Epithelial cell of proximal tubule (primary cell): ENCODE results near the gene PTPN1. TPM values are rescaled to one million over a fixed set of nuclear protein-coding genes. Genes with fewer than 3 reads are reported as not detected.
A peak's percentile ranks its signal among the peaks of the same experiment; 100 is the strongest.

ENCODE experiments used
- DNase-seq: peaks from one replicate; pipeline ENCODE4 v3.0.0-alpha.2; 2011; ENCODE audit warnings: low read depth
- H3K4me3 ChIP-seq: 2 replicates; pipeline ENCODE4 v1.5.1; 2011; ENCODE audit warnings: low read depth, mild to moderate bottlenecking, low read length
- total RNA-seq: library from RNA; depleted of rRNA; stranded (reverse); fragments of >200 nt; gene quantifications from 2 replicates; pipeline ENCODE4 v1.2.3, GENCODE V29; 2015
- TF ChIP-seq, protein P1 (sequence below): conservative IDR thresholded peaks from 2 replicates; pipeline ENCODE4 v1.5.1; 2012; ENCODE audit warnings: low read depth, mild to moderate bottlenecking, low read length

The PTPN1 gene
- total RNA-seq, 1 donor from 2014 or later: 41.7 TPM

DNA sequence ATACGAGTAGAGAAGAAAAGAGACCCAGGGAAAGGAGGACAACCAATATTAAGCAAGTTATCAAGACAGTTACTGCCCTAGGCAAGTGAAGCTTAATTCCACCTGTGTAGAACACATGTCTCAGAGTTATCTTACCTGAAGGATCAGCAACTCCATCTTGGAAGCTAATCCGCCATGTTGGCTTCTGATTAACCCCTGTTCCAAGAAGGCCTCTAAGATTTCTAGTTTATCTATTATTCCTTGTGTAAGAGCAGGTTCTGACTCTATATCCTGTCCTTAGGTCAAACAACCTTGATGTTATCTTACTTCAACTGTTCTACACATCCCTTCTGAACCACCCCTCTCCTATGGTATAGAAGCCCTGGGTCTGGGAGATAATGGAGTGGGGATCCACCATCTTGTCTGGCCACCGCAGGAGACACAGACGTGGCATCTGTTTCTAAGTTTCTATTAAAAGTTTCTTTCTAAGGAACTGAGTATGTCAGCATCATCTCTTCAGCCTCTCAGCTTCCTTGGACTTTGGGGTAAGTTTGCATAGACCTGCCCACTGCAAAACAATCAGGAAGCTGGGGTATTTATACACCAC is 27.7 kb upstream of the PTPN1 start:
- TF ChIP-seq, protein P1, sequence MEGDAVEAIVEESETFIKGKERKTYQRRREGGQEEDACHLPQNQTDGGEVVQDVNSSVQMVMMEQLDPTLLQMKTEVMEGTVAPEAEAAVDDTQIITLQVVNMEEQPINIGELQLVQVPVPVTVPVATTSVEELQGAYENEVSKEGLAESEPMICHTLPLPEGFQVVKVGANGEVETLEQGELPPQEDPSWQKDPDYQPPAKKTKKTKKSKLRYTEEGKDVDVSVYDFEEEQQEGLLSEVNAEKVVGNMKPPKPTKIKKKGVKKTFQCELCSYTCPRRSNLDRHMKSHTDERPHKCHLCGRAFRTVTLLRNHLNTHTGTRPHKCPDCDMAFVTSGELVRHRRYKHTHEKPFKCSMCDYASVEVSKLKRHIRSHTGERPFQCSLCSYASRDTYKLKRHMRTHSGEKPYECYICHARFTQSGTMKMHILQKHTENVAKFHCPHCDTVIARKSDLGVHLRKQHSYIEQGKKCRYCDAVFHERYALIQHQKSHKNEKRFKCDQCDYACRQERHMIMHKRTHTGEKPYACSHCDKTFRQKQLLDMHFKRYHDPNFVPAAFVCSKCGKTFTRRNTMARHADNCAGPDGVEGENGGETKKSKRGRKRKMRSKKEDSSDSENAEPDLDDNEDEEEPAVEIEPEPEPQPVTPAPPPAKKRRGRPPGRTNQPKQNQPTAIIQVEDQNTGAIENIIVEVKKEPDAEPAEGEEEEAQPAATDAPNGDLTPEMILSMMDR: no peak
- DNase-seq: no peak
- no peak overlapping the region for H3K4me3 ChIP-seq

GRCh38 chr20:50484271-50484976 is 25.8 kb upstream of the PTPN1 start:
- no peak overlapping the region for H3K4me3 ChIP-seq
- no peak for DNase-seq
- TF ChIP-seq, protein P1: peak; percentile 20

- no peak for DNase-seq
- no peak overlapping the region for H3K4me3 ChIP-seq
- TF ChIP-seq, protein P1: no peak
Measured at GRCh38 chr20:50487397-50487796, 22.8 kb upstream of the PTPN1 start.

DNA sequence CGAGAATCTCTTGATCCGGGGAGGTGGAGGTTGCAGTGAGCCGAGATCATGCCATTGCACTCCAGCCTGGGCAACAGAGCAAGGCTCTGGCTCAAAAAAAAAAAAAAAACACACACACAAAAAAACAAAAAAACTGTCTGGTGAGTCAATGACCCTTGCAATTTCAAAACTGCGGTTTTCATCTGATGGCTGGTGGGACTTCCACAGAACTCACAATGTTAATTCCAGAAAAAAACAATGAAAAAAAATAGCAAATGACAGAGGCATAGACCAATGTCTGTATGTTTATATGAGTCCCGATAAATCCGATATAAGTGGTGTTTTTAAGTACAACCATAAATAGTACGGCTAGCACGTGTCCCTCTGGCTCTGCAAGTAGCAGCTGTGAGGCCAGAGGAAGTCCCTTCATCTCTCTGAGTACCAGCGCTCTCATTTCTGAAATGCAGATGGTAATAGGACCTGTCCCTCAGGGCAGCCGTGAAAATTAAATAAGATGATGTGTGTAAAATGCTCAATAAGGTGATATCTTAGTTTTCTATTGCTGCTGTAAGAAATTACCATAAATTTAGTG is 21.9 kb upstream of the PTPN1 start:
- DNase-seq: no peak
- H3K4me3 ChIP-seq: no peak overlapping the region
- TF ChIP-seq, protein P1: no peak

DNA sequence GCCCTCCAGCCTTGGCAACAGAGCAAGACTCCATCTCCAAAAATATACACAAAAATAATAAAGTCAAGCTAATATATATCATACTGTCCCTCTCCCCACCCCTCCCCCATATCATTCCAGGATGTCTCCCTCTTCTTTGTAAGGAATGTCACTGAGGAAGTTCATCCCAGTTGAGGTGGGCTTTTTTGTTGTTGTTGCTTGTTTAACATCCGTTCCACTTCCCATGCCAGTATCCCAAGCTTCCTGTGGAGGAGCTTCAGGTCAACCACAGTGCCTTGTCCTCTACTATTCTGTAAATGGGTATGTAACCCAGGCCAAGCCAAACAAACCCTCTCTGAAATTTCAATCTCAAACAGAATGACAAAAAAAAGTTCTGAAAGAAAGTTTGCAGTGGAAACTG is 19.0 kb upstream of the PTPN1 start:
- H3K4me3 ChIP-seq: no peak overlapping the region
- no peak for DNase-seq
- TF ChIP-seq, protein P1: no peak

DNA sequence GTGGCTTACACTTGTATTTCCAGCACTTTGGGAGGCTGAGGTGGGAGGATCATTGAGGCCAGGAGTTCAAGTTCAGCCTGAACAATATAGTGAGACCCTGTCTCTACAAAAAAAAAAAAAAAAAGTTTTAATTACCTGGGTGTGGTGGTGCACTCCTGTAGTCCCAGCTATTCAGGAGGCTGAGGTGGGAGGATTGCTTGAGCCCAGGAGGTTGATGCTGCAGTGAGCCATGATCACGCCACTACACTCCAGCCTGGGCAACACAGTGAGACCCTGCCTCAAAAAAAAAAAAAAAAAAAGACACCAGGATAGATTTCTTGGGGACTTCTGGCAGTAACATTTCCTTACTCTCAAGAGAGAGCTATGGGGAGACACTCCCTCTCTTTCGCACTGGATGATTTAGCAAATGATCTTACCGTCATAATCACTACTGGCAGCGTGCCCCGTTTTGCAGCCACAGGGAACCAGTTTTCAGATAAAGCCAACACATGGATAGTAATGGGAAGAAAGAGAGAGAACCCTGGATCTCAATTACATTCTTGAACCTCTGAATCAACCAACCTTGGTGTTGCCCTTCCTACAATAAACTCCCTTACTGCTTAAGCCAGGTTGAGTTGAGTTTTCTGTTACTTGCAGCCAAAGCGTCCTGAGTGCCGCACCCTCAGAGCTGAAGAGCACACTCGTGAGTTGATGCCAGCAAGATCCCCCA is 18.1 kb upstream of the PTPN1 start:
- DNase-seq: no peak
- TF ChIP-seq, protein P1: no peak
- H3K4me3 ChIP-seq: no peak overlapping the region
